HepG2 (cell line): Measurements from ENCODE around the gene KRTAP1-4. TPM values are rescaled to one million over a fixed set of nuclear protein-coding genes. Genes with fewer than 3 reads are reported as not detected.
A peak's percentile ranks its signal among the peaks of the same experiment; 100 is the strongest.

Source experiments
- ASH2L ChIP-seq: fragments of 300-600, 200-600 bp; sonication (generic); IDR thresholded peaks from 2 replicates; pipeline ENCODE4 v1.7.0; 2017; ENCODE audit warnings: low read depth, mild to moderate bottlenecking, moderate library complexity, mixed read lengths, low read length; ENCODE audit not compliant: insufficient read length
- BHLHE40 ChIP-seq: IDR thresholded peaks from 2 replicates; pipeline ENCODE4 v1.6.1; 2011; ENCODE audit warnings: low read length, improper control_type of control experiment
- EP300 ChIP-seq, 3 experiments: sonication (generic) in 1 of 3; formaldehyde crosslinking in 1 of 3; IDR thresholded peaks; 2 replicates each; pipeline versions ENCODE4 v1.5.1 to v1.6.1; 2011 to 2020; ENCODE audit warnings: low read depth in 2 of 3, low read length in 2 of 3, borderline replicate concordance in 1 of 3, improper control_type of control experiment in 1 of 3, mild to moderate bottlenecking in 1 of 3, missing genetic modification reagents in 1 of 3, moderate library complexity in 1 of 3
- GATAD2A ChIP-seq: IDR thresholded peaks from 2 replicates; pipeline ENCODE4 v1.6.1; 2016
- HMG20B ChIP-seq: conservative IDR thresholded peaks from 2 replicates; pipeline ENCODE4 v1.6.1; 2016; ENCODE audit warnings: missing genetic modification reagents, missing compliant biosample characterization
- ISL2 ChIP-seq: sonication (generic); formaldehyde crosslinking; IDR thresholded peaks from 2 replicates; pipeline ENCODE4 v1.5.0; 2020; ENCODE audit warnings: missing genetic modification reagents
- NR2F2 ChIP-seq: IDR thresholded peaks from 2 replicates; pipeline ENCODE4 v1.6.1; 2012; ENCODE audit warnings: low read depth, inconsistent platforms, borderline replicate concordance
- RCOR2 ChIP-seq: IDR thresholded peaks from 2 replicates; pipeline ENCODE4 v1.6.1; 2016; ENCODE audit warnings: missing biosample characterization, missing genetic modification reagents
- TBX3 ChIP-seq: fragments of 450-650 bp; IDR thresholded peaks from 2 replicates; pipeline ENCODE4 v1.6.1; 2017; ENCODE audit warnings: antibody characterized with exemption, mild to moderate bottlenecking, inconsistent platforms, borderline replicate concordance
- TCF7 ChIP-seq: sonication (generic); IDR thresholded peaks from 2 replicates; pipeline ENCODE4 v1.6.1; 2016; ENCODE audit warnings: antibody characterized with exemption, low read depth
- ZBTB25 ChIP-seq: IDR thresholded peaks from 2 replicates; pipeline ENCODE4 v1.6.1; 2018; ENCODE audit warnings: missing genetic modification reagents
- polyA plus RNA-seq, 8 experiments: library from polyadenylated mRNA; depleted of rRNA in 3 of 8; stranded (reverse) in 7 of 8; unstranded in 1 of 8; fragments of >200 nt; fragmentation: Illumina TruSeq in 4 of 8; extraction: Trizol in 4 of 8; gene quantifications; 2 replicates each; pipeline versions ENCODE4 v1.2.1 to v1.2.3, GENCODE V29; 2011 to 2016; ENCODE audit warnings: low read depth in 4 of 8, missing spikeins in 1 of 8, mixed read lengths in 1 of 8; ENCODE audit not compliant: insufficient read depth in 1 of 8
- total RNA-seq, 5 experiments: library from RNA; depleted of rRNA; stranded (reverse); fragments of >200 nt; fragmentation: Illumina TruSeq; extraction: Trizol; gene quantifications; 2 replicates each; pipeline ENCODE4 v1.2.3, GENCODE V29; 2016; ENCODE audit warnings: low read depth in 1 of 5
- TF ChIP-seq, protein P1 (sequence below): sonication (generic); formaldehyde crosslinking; IDR thresholded peaks from 2 replicates; pipeline ENCODE4 v1.4.0; 2020; ENCODE audit warnings: missing genetic modification reagents
- TF ChIP-seq, protein P2 (sequence below): sonication (generic); formaldehyde crosslinking; IDR thresholded peaks from 2 replicates; pipeline ENCODE4 v1.4.0; 2020; ENCODE audit warnings: missing genetic modification reagents, borderline replicate concordance
- TF ChIP-seq, protein P3 (sequence below), 2 experiments: fragments of 450-650 bp in 1 of 2; sonication (generic) in 1 of 2; formaldehyde crosslinking; IDR thresholded peaks; 2 replicates each; pipeline versions ENCODE4 v1.5.0 to v1.8.0; 2020 to 2022; ENCODE audit warnings: mild to moderate bottlenecking in 1 of 2, missing genetic modification reagents in 1 of 2
- TF ChIP-seq, protein P4 (sequence below): IDR thresholded peaks from 2 replicates; pipeline ENCODE4 v1.6.1; 2018; ENCODE audit warnings: missing genetic modification reagents, mild to moderate bottlenecking, missing compliant biosample characterization
- TF ChIP-seq, protein P5 (sequence below): IDR thresholded peaks from 2 replicates; pipeline ENCODE4 v1.6.1; 2016

KRTAP1-4 gene
- total and polyA plus RNA-seq, 2 of the 13 experiments (the other 11 are each of a cell fraction or from before 2014, with no cell fraction given) = not detected

GRCh38 chr17:41059276-41060051 lies 29.5 kb upstream of the KRTAP1-4 start (continued):
- TF ChIP-seq TCF7 (peak; percentile 97), ASH2L (peak; percentile 22), EP300 (IDR thresholded peaks at IDR 0.05; ENCODE audit: low read depth in 2 of 2, low read length in 2 of 2) (peak; percentile 78 to 97), EP300 (CRISPR knock-in tag; IDR thresholded peaks at IDR 0.05; ENCODE audit: borderline replicate concordance) (peak; percentile 86), HMG20B (CRISPR knock-in tag) (peak; percentile 94), TBX3 (peak; percentile 56; the same call in 1 of the 2 replicates), NR2F2 (peak; percentile 49; the same call in 1 of the 2 replicates), RCOR2 (CRISPR knock-in tag) (peak; percentile 85), ZBTB25 (CRISPR knock-in tag) (0 out of 2 replicates have a peak, but pooled peaks have one; percentile 17), ISL2 (CRISPR knock-in tag) (peak; percentile 98), GATAD2A (CRISPR knock-in tag) (peak; percentile 80), BHLHE40 (0 out of 2 replicates have a peak, but pooled peaks have one; percentile 3)
- TF ChIP-seq, protein P1, sequence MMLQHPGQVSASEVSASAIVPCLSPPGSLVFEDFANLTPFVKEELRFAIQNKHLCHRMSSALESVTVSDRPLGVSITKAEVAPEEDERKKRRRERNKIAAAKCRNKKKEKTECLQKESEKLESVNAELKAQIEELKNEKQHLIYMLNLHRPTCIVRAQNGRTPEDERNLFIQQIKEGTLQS (CRISPR knock-in tag) = peak; percentile 71
- TF ChIP-seq, protein P2, sequence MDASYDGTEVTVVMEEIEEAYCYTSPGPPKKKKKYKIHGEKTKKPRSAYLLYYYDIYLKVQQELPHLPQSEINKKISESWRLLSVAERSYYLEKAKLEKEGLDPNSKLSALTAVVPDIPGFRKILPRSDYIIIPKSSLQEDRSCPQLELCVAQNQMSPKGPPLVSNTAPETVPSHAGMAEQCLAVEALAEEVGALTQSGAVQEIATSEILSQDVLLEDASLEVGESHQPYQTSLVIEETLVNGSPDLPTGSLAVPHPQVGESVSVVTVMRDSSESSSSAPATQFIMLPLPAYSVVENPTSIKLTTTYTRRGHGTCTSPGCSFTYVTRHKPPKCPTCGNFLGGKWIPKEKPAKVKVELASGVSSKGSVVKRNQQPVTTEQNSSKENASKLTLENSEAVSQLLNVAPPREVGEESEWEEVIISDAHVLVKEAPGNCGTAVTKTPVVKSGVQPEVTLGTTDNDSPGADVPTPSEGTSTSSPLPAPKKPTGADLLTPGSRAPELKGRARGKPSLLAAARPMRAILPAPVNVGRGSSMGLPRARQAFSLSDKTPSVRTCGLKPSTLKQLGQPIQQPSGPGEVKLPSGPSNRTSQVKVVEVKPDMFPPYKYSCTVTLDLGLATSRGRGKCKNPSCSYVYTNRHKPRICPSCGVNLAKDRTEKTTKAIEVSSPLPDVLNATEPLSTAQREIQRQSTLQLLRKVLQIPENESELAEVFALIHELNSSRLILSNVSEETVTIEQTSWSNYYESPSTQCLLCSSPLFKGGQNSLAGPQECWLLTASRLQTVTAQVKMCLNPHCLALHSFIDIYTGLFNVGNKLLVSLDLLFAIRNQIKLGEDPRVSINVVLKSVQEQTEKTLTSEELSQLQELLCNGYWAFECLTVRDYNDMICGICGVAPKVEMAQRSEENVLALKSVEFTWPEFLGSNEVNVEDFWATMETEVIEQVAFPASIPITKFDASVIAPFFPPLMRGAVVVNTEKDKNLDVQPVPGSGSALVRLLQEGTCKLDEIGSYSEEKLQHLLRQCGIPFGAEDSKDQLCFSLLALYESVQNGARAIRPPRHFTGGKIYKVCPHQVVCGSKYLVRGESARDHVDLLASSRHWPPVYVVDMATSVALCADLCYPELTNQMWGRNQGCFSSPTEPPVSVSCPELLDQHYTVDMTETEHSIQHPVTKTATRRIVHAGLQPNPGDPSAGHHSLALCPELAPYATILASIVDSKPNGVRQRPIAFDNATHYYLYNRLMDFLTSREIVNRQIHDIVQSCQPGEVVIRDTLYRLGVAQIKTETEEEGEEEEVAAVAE (CRISPR knock-in tag) = 0 out of 2 replicates have a peak, but pooled peaks have one; percentile 41
- TF ChIP-seq, protein P3, sequence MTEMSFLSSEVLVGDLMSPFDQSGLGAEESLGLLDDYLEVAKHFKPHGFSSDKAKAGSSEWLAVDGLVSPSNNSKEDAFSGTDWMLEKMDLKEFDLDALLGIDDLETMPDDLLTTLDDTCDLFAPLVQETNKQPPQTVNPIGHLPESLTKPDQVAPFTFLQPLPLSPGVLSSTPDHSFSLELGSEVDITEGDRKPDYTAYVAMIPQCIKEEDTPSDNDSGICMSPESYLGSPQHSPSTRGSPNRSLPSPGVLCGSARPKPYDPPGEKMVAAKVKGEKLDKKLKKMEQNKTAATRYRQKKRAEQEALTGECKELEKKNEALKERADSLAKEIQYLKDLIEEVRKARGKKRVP (CRISPR knock-in tag; IDR thresholded peaks at IDR 0.05) = peak in 1 of 2 experiments; percentile 81; a peak in 2 of 4 replicates
- TF ChIP-seq, protein P4, sequence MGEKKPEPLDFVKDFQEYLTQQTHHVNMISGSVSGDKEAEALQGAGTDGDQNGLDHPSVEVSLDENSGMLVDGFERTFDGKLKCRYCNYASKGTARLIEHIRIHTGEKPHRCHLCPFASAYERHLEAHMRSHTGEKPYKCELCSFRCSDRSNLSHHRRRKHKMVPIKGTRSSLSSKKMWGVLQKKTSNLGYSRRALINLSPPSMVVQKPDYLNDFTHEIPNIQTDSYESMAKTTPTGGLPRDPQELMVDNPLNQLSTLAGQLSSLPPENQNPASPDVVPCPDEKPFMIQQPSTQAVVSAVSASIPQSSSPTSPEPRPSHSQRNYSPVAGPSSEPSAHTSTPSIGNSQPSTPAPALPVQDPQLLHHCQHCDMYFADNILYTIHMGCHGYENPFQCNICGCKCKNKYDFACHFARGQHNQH = 0 out of 2 replicates have a peak, but pooled peaks have one; percentile 24
- TF ChIP-seq, protein P5, sequence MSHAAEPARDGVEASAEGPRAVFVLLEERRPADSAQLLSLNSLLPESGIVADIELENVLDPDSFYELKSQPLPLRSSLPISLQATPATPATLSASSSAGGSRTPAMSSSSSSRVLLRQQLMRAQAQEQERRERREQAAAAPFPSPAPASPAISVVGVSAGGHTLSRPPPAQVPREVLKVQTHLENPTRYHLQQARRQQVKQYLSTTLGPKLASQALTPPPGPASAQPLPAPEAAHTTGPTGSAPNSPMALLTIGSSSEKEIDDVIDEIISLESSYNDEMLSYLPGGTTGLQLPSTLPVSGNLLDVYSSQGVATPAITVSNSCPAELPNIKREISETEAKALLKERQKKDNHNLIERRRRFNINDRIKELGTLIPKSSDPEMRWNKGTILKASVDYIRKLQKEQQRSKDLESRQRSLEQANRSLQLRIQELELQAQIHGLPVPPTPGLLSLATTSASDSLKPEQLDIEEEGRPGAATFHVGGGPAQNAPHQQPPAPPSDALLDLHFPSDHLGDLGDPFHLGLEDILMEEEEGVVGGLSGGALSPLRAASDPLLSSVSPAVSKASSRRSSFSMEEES = peak; percentile 60; the same call in 1 of the 2 replicates
